ENCODE results near the gene MRNIP.

The MRNIP gene

GRCh38 chr5:179803651-179804554, 54.7 kb downstream of the MRNIP start:
- no peak for DNase-seq (ENCODE audit: low spot score)

GRCh38 chr5:179802950-179803562, 55.6 kb downstream of the MRNIP start:
- no peak for DNase-seq (ENCODE audit: low spot score)

GRCh38 chr5:179802207-179802883, 56.3 kb downstream of the MRNIP start:
- no peak for DNase-seq (ENCODE audit: low spot score)

- no peak for DNase-seq (ENCODE audit: low spot score)
Observed at GRCh38 chr5:179801304-179802206, 57.1 kb downstream of the MRNIP start.

GRCh38 chr5:179800696-179801201, 57.9 kb downstream of the MRNIP start:
- DNase-seq (ENCODE audit: low spot score) = no peak

DNA sequence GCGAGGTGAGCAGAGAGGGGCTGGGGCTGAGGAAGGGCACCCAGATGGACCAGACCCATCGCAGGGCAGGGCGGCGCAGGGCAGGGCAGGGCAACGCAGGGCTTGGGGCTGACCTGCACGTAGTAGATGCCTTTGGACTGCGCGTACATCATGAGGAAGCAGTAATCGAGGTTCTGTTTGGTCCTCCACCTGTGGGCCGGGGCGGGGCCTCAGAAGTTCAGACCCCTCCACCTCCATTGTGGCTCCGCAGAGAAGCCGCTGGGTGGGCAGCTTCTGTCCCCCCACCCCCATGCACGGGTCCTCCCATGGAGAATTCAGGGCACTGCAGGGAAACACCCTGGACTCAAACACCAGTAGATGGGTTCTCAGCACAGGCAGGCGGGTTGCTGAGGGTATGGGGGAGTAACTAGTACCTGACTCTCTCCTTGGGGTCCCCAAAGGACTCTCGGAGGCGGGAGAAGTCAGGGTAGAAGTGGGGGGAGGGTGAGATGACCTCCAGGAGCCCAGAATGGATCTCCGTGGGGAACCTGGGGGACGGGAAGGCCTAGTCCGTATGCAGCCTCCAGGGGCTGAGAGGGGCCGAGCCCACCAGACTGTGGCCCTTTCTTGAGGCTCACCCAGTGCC, 58.4 kb downstream of the MRNIP start:
- no peak for DNase-seq (ENCODE audit: low spot score)

DNA sequence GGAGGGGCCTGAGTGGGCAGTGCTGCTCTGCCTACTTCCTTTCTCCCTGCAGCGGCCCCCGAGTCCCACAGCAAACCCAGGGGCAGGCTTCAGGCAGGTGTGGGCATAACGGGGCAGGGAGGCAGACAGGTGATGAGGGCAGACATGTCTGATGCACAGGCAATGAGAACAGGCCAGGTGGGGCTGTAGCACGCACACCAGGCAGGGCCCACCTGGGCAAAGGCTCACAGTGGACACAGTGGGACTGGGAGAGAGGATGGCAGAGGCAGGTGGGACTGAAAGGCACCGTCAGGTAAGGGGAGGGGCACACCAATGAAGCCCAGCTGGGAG, 59.0 kb downstream of the MRNIP start:
- DNase-seq (ENCODE audit: low spot score) = no peak

GRCh38 chr5:179798771-179799643, 59.6 kb downstream of the MRNIP start:
- DNase-seq (ENCODE audit: low spot score) = no peak

DNA sequence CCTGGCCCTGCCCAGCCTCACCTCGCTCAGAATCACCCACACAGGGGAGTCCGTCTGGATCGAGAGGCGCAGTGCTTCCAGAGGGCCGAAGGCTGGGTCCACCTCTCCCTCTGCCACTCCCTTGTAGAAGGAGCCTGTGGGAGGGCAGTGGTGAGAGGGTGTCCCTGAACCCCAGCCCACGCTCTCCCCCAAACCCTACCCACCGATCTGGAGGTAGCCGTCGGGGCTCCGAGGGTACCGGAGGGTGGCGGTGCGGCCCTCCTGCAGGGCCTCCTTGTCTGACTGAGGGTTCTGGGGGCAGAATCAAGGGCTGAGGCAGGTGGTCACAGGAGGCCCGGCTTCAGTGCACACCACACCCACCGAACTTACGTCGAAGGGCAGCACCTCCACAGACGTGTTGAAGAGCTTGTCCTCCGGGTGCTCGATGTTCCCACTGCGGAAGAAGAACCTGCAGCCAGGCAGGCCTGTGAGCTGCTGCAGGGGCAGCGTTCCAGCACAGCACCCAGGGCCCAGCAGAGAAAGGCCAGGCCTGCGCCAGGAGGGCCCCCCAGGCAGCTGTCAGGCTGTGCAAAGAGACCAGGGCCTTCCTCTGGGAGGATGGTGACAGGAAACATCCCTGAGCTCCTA, 60.4 kb downstream of the MRNIP start:
- no peak for DNase-seq (ENCODE audit: low spot score)

GRCh38 chr5:179797741-179798140, 60.9 kb downstream of the MRNIP start:
- DNase-seq (ENCODE audit: low spot score) = no peak

DNA sequence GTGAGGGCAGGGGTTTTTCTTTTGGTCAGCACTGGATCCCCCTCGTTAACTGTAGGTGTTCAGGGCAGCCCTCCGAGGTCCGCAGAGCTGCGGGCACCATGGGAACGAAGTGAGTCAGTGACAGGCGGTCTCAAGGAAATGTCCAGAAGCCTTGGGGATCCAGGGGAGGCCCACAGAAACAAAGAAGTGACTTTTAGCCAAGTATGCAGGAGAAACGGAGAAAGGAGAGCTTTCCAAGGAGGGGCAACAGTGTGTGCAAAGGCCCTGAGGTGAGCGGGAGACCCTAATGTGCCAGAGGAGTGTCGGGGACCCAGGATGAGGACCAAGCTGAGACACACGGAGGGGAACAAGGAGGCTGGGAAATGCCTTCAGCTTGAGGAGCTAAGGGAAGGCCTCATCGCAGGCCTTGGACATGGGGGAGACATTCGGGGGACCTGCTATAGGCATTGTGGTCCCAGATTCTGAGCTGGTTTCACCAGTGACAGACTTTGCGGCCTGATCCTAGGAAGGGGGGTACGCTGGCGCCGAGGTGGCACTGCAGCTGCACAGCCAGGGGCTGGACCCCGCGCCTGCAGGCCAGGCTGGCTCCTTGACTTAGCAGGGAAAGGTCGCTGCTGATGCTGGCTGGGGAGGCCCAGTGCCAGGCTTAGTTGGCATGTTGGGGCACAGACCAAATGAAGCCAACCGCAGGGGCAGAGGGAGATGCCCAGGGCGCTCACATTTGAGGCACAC, 61.6 kb downstream of the MRNIP start:
- DNase-seq (ENCODE audit: low spot score) = no peak

GRCh38 chr5:179795863-179796833, 62.5 kb downstream of the MRNIP start:
- no peak for DNase-seq (ENCODE audit: low spot score)

DNA sequence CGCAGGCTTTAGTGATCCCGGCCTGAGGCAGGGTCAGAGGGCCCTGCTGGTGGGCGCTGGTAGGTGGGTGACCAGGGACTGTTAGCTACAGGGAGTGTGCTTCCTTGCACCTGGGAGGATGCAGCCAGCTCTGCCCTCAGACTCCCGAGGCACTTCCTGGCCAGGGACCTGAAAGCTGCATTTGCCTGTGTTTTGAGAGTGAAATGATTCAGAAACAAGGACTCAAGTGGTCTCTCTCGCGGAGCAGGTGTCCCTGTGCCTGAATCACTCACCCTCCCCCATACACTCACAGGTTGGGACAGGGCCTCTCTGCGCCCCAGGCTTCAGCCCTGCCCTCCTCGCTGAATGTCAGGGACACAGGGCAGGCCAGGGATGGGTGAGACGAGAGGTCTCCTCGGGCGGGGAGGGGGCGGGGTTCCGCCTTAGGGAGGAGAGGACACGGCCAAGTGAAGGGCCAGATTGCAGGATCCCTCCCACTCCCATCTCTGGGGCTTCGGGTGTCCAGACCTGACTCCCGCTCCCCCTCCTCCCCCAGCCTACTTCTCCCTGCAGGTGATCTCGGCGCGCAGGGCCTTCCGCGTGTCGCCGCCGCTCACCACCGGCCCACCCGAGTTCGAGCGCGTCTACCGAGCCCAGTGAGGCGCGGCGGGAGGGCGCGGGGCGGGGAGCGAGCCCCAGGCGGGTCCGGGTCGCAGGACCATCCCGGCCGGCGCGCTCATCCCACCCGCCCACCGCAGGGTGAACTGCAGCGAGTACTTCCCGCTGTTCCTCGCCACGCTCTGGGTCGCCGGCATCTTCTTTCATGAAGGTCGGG, 63.4 kb downstream of the MRNIP start:
- no peak for DNase-seq (ENCODE audit: low spot score)

GRCh38 chr5:179794575-179794974, 64.0 kb downstream of the MRNIP start:
- no peak for DNase-seq (ENCODE audit: low spot score)

GRCh38 chr5:179794171-179794570, 64.4 kb downstream of the MRNIP start:
- no peak for DNase-seq (ENCODE audit: low spot score)

- no peak for DNase-seq (ENCODE audit: low spot score)
Observed at GRCh38 chr5:179793468-179794139, 65.0 kb downstream of the MRNIP start, which contains the start of gene LTC4S. TSS of gene LTC4S (plus strand) at chr5:179793986. CDS start at chr5:179794081, 95 bp downstream.
